SW480 (cell line): ENCODE measurements around the gene ECPAS.
"Not testable (repeated sequence)": the region's sequence is repeated elsewhere in the genome, so short reads cannot be mapped to it uniquely, and the experiment has no call there.

Source experiments
- DNase-seq: peaks from one replicate; pipeline ENCODE4 v3.0.0-alpha.2; 2016; ENCODE audit warnings: low spot score

The ECPAS gene

DNA sequence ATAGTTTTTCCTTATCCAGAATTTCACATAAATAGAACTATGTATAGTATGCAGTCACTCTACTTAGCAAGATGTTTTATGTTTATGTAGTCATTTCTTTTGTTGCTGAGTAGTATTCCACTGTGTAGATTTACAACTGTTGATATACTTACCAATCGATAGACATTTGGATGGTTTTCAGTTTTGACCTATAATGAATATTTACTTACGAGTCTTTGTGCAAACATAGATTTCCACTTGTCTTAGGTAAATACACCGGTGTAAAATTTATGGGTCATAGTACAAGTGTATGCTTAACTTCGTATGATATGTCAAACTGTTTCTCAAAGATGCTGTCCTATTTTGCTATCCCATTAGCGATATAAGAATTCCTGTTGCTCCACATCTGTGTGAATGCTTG lies 134.4 kb downstream of the ECPAS start:
- no peak for DNase-seq

GRCh38 chr9:111348821-111349271 lies 135.3 kb downstream of the ECPAS start:
- DNase-seq: no peak

GRCh38 chr9:111334318-111334863 lies 149.8 kb downstream of the ECPAS start:
- DNase-seq: not testable (repeated sequence)

- DNase-seq: no peak
Measured at GRCh38 chr9:111330124-111330523, 154.1 kb downstream of the ECPAS start, which contains the start of gene OR2K2. Gene OR2K2, minus strand, starts transcription at chr9:111330224. Its CDS starts 1,791 bp downstream, at chr9:111328433.

GRCh38 chr9:111320631-111321030 lies 163.6 kb downstream of the ECPAS start:
- DNase-seq: no peak

DNA sequence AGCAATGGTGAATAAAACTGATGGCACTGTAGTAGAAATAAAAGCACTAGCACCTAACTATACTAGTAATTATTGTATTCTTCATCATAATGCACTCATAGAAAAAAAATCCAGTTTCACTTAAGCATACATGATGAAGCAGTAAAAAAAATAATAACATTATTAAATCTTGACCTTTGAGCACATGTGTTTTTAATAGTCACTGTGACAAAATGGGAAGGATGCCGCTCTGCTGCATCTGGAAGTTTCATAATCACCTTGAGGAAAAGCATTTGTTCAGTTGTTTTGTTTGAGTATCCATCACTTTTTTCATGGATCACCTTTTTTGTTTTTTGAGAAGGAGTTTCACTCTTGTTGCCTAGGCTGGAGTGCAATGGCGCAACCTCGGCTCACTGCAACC lies 167.4 kb downstream of the ECPAS start:
- no peak for DNase-seq
